Measurements from ENCODE around the gene MBNL3. TPM values are rescaled to one million over a fixed set of nuclear protein-coding genes. Genes with fewer than 3 reads are reported as not detected.

MBNL3 gene
- total RNA-seq, 1 experiment from 2014 or later = 3.0 TPM

- DNase-seq (ENCODE audit: low read depth) = no peak
Observed at GRCh38 chrX:132423323-132423722, 65.5 kb downstream of the MBNL3 start.

DNA sequence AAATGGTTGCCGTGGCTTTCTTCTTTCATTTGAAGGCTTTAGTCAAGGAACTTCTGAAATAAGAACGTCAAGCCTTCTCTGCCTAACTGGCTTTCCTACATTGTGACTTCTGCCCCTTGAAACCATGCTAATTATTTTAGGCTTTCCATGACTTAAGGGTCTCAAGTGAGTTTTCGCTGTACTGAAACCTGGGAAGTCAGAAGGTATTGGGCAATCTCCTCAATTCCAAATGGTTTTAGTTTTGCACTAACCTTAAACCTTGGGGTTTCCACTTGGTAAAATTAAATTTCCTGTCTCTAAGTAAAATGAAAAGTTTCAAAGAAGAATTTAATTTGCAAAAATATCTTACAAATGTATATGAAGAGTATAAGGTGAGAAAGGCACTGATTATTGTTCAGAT is 73.8 kb downstream of the MBNL3 start:
- DNase-seq (ENCODE audit: low read depth) = no peak

DNA sequence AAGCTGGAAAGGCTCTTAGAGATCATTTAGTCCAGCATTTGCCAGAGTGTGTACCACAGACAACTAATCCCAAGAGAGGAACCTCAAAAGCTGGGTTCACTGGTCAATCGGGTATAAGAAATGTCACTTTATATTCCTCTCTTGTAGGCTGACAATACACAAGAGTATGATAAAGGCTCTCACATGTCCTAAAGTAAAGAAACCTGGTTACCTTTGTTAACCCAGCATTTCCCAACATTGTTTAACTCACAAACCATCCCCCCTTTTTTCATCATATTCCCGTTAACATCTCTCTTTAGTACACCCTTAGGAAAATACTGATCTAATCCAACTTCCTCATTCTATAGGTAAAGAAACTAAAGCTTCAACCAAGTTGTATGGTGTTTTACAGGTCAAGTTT is 74.4 kb downstream of the MBNL3 start:
- no peak for DNase-seq (ENCODE audit: low read depth)

GRCh38 chrX:132413459-132413858 is 75.4 kb downstream of the MBNL3 start:
- no peak for DNase-seq (ENCODE audit: low read depth)

DNA sequence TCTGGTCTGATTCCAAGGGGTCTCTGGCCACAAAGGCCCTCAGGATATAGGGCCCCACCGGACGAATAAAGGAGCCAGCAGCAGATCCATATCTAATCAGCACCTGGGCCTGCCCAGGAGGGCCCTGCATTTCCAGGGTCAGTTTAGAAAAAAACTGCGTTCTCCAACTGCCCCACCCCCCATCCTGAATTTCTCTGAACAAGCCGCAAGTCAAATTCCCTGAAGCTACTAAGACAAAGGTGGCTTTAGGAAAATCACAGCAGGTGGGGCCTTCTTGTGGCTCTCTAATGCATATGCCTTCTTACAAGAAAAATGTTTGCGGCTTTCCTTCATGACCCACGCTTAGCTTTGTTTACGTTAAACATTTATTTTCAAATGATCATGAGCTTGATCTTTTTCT is 76.6 kb downstream of the MBNL3 start:
- no peak for DNase-seq (ENCODE audit: low read depth)

DNA sequence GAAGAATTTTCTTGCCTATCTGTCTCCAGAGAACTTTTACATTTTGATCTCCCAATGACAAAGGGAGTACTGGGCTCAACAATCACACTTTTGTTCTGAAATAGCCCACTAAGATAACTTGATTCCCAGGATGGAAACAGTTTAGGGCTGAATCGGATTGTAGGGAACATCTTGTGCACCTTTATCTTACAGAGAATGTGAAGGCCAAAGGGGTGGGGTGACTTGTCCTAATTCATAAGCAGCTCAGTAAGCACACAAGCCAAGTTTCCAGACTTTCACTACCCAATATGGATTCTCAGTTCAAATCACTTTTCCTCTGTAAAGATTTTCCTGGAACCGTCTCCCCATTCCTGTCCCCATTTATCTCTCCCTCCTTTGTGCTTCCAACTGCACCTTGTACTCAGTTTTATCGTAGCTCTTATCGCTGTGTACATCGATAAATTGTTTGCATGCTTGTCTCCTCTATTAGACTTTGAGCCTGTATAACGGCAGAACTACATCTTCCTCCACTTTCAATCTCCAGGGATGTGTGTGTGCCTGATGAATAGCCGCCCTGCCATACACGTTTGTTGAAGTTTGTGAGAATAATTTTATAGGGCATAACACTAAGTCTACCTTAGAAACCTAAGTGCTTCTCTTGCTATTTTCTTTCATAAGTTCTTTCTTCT is 77.4 kb downstream of the MBNL3 start:
- no peak for DNase-seq (ENCODE audit: low read depth)

DNA sequence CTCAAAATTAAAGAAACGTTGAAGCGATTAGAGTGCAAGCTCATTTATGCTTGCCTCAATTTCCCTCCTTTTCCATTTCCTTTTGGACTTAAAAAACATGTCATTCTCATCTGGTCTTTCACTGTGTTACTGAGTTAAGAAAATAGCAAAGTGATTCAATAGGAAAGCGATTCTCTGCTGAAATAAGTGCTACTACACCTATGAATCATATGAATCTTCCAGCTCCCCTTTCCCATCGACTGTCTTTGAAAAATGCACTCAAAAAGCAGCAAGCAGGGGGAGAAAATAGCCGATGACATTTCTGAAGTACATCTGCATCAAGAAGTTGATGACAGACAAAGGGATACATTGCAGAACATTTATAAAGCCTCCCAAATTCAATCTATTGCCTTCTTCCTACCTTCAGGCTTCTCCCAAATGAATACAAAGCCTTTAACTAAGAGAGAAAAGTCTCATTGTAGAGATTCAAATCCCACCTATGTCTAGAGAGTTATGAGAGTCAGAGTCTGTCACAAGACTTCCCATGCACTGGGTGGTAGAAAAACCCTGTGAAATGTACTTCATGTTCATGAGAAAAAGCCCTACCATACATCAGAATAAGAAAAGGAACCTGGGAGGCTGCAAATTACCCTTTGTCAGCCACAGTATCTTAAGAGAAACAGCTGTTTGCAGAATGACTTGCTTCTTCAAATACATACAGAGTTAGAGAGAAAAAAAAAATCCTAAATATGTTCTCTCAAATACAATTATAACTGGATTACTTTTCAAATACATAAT is 78.9 kb downstream of the MBNL3 start:
- no peak for DNase-seq (ENCODE audit: low read depth)

GRCh38 chrX:132407691-132408090 is 81.1 kb downstream of the MBNL3 start:
- DNase-seq (ENCODE audit: low read depth) = no peak

- no peak for DNase-seq (ENCODE audit: low read depth)
Observed at GRCh38 chrX:132406106-132406505, 82.7 kb downstream of the MBNL3 start.

DNA sequence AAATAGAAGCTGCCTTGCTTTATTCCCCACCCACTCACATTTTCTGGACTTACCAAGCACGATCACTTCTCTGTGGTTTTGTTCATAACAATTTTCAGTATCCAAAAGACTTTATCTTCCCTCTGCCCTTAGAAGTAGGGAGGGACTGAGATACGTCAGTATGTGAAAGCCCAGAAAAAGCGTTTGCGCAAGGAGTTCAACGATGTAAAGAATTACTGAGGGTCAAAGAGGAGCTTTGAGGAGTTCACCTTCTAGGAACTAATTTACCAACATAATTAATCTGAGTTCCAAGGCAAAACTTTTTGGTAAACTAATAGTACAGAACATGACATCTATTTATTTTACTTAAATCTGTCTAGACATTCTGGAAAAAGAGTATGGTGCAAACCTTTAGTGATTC is 84.6 kb downstream of the MBNL3 start:
- DNase-seq (ENCODE audit: low read depth) = no peak

GRCh38 chrX:132401935-132402334 is 86.9 kb downstream of the MBNL3 start:
- DNase-seq (ENCODE audit: low read depth) = peak; percentile 81

DNA sequence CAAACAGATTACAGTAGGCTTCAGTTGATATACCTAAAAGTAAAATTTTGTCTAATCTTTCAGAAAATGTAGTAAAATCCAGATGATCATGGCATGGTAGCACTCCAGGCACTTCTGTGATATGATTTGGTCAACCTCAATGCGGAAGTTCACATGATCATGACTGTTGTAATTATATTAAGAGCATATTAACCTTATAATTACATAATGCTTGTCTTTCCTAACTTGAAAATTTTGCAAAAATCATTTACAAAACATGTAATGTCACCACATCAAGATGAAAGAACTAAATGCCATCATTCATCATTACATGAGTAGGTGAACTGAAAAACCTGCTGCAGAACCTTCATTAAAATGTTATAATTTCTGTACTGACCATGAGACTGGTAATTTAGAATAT is 88.1 kb downstream of the MBNL3 start:
- DNase-seq (ENCODE audit: low read depth) = no peak

- no peak for DNase-seq (ENCODE audit: low read depth)
Observed at GRCh38 chrX:132395645-132396044, 93.2 kb downstream of the MBNL3 start.

GRCh38 chrX:132395026-132395425 is 93.8 kb downstream of the MBNL3 start:
- no peak for DNase-seq (ENCODE audit: low read depth)

DNA sequence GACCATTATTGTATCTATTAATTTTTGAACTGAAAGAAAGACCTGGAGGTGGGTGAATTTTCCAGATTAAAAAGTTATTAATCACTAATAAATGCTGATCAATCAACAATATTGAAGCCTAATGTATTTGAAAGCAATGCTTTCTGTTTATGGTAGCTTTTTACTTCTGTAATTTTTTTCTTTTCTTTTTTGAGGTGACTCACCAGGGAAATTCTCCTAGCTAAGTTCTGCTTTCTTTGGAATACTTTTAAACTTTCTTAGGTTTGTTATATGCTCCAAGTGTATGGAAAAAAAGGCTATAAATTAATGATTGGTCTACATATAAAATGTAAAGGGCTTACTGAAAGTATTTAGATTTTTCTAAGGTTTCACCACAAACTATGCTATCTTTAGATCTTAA is 94.2 kb downstream of the MBNL3 start:
- DNase-seq (ENCODE audit: low read depth) = no peak

GRCh38 chrX:132393992-132394391 is 94.8 kb downstream of the MBNL3 start:
- no peak for DNase-seq (ENCODE audit: low read depth)

DNA sequence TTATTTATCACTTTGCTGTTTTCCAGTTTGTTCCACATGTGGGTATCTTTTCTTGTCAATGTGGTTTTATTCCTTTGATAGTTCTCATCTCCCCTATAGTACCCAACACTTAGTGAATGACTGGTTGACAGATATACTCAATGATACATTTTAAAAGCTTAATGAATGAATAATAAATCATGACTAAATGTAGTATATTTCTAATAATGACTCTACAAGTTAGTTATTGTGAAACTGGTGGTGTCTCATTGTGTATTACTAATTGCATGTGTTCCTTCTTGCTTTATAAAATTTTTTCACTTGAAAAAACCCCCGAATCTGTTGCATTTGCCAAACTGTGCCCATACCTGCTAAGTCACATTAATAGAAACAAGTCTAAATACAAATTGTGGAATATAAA is 95.4 kb downstream of the MBNL3 start:
- DNase-seq (ENCODE audit: low read depth) = no peak

DNA sequence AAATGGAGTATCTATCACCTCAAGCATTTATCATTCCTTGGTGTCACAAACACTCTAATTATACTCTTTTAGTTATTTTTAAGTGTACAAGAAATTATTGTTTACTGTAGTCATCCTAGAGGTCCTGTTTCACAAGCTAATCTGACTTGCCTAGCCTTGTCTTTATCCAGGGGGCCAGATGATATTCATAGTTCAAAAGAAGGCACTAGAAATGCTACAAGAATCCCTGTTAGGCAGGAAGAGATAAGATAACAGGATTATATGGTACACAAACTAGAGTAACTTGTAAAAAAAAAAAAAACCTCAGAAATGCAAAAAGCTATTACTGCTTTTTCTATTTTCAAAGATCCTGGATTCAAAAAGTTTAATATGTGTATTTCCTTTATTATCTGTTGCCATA is 95.8 kb downstream of the MBNL3 start:
- DNase-seq (ENCODE audit: low read depth) = no peak

- no peak for DNase-seq (ENCODE audit: low read depth)
Observed at GRCh38 chrX:132390792-132391191, 98.0 kb downstream of the MBNL3 start.

DNA sequence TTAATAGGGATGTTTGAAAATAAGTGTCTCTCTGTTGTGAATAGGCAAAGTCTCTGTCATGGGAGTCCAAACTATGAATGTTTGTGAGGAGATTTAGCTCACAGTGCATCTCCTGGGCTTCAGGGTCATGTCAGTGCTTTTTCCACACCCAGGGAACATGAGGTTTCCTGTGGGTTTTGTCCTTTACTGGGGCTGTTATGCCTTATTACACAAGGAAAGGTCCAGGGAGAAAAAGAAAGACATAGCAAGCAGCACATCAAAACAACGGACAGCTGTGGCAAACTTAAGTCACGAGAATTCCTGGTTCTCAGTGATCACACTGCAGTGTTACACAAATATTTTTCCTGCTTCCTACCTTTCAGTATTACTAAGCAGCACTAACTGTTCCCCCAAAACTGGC is 99.4 kb downstream of the MBNL3 start:
- DNase-seq (ENCODE audit: low read depth) = no peak

- no peak for DNase-seq (ENCODE audit: low read depth)
Observed at GRCh38 chrX:132388371-132388770, 100.5 kb downstream of the MBNL3 start.

DNA sequence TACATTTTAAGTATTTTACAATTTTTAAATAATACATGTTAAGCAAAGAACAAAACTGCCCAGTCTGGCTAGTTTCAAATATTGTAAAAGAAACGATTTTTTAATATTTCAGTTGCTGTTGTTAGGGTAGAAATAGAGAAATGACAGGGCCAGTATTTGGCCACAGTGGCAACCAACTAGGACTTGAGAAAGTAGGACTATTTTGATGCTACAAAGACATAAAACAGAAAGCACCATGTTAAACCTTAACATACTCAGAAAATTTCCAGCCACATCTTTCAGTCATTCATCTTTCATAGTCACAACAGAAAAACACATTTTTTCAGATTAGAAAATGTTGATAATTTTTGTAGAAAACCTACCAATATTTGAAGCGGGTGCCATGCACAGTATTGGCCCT is 104.5 kb downstream of the MBNL3 start:
- no peak for DNase-seq (ENCODE audit: low read depth)

- no peak for DNase-seq (ENCODE audit: low read depth)
Observed at GRCh38 chrX:132382068-132382467, 106.8 kb downstream of the MBNL3 start.

DNA sequence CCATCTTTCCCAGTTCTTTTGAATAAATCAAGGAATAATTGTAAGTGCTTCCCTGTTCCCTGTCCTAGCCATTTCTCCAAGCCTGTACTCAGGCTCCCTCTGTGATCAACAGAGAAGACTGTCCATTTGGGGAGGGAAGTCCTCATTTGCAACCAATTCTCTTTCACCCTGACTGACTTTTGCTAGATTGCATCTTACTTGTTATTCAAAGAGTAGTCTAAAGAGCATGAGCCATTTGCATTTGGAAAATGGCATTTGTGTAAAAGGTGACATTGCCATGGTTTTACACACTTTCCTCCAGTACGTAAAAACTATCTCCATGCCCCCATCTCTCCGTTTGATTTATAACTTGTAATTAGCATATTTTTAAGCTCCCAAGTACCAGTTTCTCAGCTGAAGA is 110.6 kb downstream of the MBNL3 start:
- DNase-seq (ENCODE audit: low read depth) = no peak

Measured in M059J (cell line).